Medulla oblongata (tissue), 1 donor: Measurements from ENCODE around the gene RIOK3.
A peak's percentile ranks its signal among the peaks of the same experiment; 100 is the strongest.
"Not testable (repeated sequence)": the region's sequence is repeated elsewhere in the genome, so short reads cannot be mapped to it uniquely, and the experiment has no call there.

ENCODE experiments used
- DNase-seq: peaks from one replicate; pipeline ENCODE4 v3.0.0-alpha.2; 2015; ENCODE audit errors: extremely low spot score

The RIOK3 gene

GRCh38 chr18:23452728-23453679, at the start of gene RIOK3:
Gene RIOK3 (plus strand): TSS chr18:23453287. CDS start chr18:23453440, 153 bp downstream.
- DNase-seq = peak; percentile 99

DNA sequence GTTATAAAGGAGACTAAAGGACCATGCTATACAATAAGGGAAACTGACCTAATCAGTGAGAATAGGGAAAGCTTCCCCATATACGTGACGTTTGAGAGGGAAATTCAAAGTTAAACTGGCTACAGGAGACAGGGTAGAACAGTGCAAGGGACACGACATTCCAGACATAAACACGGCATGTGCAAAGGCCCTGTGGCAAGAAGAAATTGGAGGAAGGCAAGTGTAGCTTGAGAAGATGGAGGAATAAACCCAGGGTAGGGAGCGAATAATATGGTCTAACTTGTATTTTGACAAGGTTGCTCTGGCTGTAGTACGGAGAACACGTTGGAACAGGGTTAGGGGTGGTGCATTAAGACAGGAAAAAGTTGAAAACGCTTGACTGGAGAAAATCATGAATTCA, 49.8 kb upstream of the RIOK3 start:
- DNase-seq = no peak

GRCh38 chr18:23405636-23406035, 47.5 kb upstream of the RIOK3 start:
- no peak for DNase-seq

- no peak for DNase-seq
Observed at GRCh38 chr18:23406271-23406787, 46.8 kb upstream of the RIOK3 start.

DNA sequence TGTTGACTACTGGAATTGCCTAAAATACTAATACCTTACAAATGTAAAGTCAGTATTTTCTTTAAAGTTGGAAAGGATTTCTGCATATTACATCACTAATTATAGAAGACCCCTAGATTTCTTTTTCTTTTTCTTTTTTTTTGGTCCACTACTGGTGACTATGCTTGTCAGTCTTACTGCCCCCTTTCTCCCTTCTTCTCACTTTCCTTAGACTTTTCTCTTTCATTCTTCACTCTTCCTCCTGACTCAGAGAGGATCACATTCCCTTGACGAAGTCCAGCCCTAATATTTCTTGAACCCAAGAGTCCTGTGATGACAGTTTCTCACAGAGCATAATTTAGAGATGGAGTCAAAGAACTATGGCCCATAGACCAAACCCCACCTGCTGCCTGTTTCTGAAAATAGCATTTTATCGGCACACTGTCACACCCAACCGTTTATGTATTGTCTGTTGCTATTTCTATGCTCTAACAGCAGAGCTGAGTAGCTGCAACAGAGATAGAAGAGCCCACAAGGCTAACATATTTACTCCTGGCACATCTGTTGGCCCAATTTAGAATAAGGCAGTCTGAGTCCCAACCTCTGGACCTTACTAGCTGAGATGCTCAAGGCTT, 40.6 kb upstream of the RIOK3 start:
- DNase-seq = no peak

GRCh38 chr18:23415515-23415914, 37.6 kb upstream of the RIOK3 start:
- no peak for DNase-seq

GRCh38 chr18:23416298-23416697, 36.8 kb upstream of the RIOK3 start:
- DNase-seq = no peak

DNA sequence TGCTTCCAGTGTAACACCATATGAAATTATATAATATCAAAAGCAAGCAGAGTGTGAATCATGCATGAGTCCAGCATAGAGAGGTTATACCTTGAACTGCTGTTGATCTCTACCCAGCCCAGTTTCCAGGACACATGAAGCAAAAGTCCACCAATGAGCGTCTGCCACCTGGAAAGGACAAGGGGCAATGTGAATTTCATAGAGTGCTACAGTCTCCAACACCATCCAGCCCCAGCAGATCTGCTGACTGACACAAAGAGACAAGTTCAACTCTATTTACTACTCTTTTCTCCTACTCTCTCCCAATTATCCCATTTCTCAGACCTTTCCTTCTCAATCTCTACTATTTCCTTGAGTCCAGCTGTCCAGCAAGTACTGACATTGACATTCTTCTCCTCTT, 31.8 kb upstream of the RIOK3 start:
- DNase-seq = no peak

- DNase-seq = no peak
Observed at GRCh38 chr18:23422751-23423418, 30.2 kb upstream of the RIOK3 start.

DNA sequence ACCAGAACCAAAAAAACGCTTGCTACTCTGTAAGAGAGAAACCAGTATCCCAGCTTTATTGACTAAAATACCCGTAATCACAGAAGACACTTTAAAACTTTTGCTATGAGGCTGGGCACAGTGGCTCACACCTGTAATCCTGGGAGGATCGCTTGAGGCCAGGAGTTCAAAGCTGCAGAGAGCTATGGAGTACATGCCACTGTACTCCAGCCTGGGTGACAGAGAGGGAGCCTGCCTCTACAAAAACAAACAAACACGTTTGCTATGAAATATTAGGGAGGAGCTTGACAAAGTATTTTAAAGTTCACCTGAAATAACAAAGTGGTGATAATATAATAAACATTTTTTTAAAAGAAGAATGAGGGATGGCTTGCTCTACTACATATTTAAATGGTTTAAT, 28.5 kb upstream of the RIOK3 start:
- no peak for DNase-seq

- no peak for DNase-seq
Observed at GRCh38 chr18:23428821-23429220, 24.3 kb upstream of the RIOK3 start.

DNA sequence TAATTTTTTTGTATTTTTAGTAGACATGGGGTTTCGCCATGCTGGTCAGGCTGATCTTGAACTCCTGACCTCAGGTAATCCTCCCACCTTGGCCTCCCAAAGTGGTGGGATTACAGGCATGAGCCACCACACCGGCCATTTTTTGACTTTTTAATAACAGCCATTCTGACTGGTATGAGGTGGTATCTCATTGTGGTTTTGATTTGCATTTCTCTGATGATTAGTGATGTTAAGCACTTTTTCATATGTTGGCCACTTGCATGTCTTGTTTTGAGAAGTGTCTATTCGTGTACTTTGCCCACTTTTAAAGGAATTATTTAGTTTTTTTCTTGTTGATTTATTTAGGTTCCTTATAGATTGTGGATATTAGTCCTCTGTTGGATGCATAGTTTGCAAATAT, 23.5 kb upstream of the RIOK3 start:
- DNase-seq = not testable (repeated sequence)

- no peak for DNase-seq
Observed at GRCh38 chr18:23433360-23433759, 19.7 kb upstream of the RIOK3 start.

- DNase-seq = peak; percentile 81
Observed at GRCh38 chr18:23437357-23438045, 15.6 kb upstream of the RIOK3 start.

DNA sequence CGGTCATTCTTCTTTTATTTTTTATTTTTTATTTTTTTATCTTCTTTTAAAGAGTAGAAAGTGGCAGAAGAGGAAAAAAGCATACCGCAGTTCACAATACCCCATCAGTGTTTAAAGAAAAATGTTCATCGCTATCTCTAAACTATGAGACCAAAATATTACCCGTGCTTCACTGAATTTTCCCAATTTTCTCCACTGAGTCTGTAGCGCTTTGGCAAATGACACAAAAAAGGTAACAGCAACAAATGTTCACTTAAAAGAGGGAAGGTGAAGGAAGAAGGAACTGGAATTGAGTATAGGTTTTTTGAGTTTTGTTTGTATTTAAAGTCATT, 15.1 kb upstream of the RIOK3 start:
- DNase-seq = no peak

DNA sequence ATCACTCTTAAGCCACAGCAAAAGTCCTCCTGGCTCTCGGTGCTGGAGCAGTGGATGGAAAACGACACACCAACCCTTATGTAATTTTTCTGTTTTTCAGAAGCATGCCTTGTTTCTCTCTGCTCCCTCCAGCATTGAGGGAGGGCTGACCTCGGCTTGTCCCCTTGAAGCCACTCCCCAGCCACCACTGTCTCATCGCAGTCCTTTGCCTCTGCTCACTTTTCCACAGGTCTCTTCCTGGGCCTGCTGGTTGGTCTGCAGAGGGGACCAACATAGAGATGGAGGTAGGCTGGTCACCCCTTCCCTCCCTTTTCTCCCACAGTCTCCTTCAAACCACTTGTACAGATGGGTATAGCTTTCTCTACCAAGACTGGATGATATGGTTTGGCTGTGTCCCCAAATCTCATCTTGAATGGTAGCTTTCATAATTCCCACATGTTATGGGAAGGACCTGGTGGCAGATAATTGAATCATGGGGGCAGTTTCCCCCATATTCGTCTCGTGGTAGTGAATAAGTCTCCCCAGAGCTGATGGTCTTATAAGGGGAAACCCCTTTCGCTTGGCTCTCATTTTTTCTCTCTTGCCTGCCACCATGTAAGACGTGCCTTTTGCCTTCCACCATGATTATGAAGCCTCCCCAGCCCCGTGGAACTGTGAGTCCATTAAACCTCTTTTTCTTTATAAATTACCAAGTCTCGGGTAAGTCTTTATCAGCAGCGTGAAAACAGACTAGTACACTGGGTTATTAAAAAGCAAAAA, 14.3 kb upstream of the RIOK3 start:
- no peak for DNase-seq

- DNase-seq = no peak
Observed at GRCh38 chr18:23440131-23440530, 13.0 kb upstream of the RIOK3 start.

DNA sequence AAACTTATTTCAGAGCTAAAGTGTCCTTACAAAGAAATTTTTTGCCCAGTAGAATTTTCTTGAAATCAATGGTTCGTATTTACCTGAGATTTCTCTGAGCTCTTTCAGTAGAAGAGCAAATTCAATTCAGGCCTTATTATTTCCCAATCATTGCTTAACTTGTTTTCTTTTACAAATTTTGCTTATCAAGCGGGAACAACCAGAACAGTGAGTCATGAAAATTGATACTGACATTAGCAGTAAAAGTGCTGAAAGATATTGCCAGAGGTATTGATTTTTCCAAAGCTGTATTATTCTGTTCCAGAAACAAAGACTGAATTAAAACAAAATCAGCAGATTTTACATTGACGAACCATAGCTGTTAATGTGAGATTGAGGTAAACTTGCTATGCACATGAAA, 10.1 kb upstream of the RIOK3 start:
- DNase-seq = no peak

DNA sequence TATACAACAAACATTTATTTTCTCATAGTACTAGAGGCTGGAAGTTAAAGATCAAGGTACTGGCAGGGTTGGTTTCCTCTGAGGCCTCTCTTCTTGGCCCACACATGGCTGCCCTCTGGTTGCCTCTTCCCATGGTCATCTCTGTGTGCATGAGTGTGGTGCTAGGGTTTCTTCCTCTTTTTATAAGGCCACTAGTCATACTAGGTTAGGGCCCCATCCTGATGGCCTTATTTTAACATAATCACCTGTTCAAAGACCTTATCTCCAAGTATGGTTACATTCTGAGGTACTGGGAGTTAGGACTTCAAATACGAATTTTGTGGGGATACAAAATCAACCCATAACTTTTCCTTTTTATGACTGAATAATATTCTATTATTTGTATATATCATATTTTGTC, 4.8 kb upstream of the RIOK3 start:
- no peak for DNase-seq

DNA sequence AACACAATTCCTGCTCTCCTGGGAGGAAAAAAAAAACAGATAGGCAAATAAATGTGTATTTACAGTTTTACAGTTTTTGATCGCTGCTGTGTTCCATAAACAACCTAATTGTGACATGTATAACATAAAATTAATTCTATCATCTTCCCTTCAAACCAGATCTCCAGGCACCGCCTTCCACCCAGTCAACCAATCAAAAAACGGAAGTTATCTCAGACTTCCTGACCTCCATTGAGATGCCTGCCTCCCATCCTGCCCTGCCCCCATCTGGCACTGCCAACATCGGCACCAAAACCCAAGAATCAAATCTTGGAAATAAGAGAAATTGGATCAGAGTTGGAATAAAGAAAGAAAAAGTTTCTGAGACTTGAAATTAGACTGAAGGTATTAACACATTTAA, 3.1 kb upstream of the RIOK3 start:
- DNase-seq = no peak

GRCh38 chr18:23451011-23451410, 2.1 kb upstream of the RIOK3 start:
- DNase-seq = no peak
